GM12878 (cell line): ENCODE results near the gene ZNF532. TPM values are rescaled to one million over a fixed set of nuclear protein-coding genes. Genes with fewer than 3 reads are reported as not detected.

Experiments
- ATAC-seq: fragments of 200-7000 bp; cut with Tn5 transposase; 3 replicates; pipeline ENCODE4 v1.9.1; 2020; ENCODE audit warnings: mild to moderate bottlenecking, moderate library complexity
- BruUV-seq: library from RNA; stranded (reverse); fragments of 400-500 nt; replicated peaks from 2 replicates; lab custom pipeline; 2021; lab: Mats Ljungman, UMichigan
- CTCF ChIA-PET: fragments of 300-600 bp; sonication (Branson Sonifier 250); formaldehyde crosslinking; extraction: SDS; loops from one replicate; lab custom pipeline; 2021; ENCODE audit warnings: inconsistent platforms; lab: Yijun Ruan, JAX
- POLR2A ChIA-PET: fragments of 350-600 bp; formaldehyde crosslinking; extraction: SDS; loops from one replicate; lab custom pipeline; 2021; ENCODE audit warnings: inconsistent platforms; lab: Charles Lee
- RAD21 ChIA-PET: fragments of 300-600 bp; sonication (Branson Sonifier 250); formaldehyde crosslinking; loops from one replicate; lab custom pipeline; 2023; ENCODE audit warnings: antibody characterized with exemption; ENCODE audit not compliant: unreplicated experiment; lab: Charles Lee
- SMC1A ChIA-PET: fragments of 300-600 bp; sonication (Branson Sonifier 250); formaldehyde crosslinking; loops from one replicate; lab custom pipeline; 2023; ENCODE audit not compliant: unreplicated experiment, uncharacterized antibody; lab: Charles Lee
- DNase-seq: peaks from one replicate; pipeline ENCODE4 v3.0.0-alpha.2; 2011; ENCODE audit warnings: low read depth, low spot score
- FAIRE-seq: peaks from 3 replicates; lab custom pipeline; 2011; peaks lifted over from hg19 to GRCh38; lab: Jason Lieb, UNC
- H2AFZ ChIP-seq: 2 replicates; pipeline ENCODE4 v1.6.0; 2011; ENCODE audit warnings: low read depth, low read length, control low read depth; ENCODE audit not compliant: control insufficient read depth
- H3K27ac ChIP-seq: 2 replicates; pipeline ENCODE4 v1.5.1; 2011; ENCODE audit warnings: control low read depth; ENCODE audit not compliant: control insufficient read depth, insufficient read depth
- H3K27me3 ChIP-seq, 2 experiments: replicated peaks in 1 of 2; 2 replicates each; pipeline versions ENCODE4 v1.6.0 to v1.6.1; 2011; ENCODE audit warnings: low read length in 1 of 2; ENCODE audit not compliant: control insufficient read depth in 2 of 2, insufficient read depth in 2 of 2
- H3K36me3 ChIP-seq, 2 experiments: 2 replicates each; pipeline ENCODE4 v1.5.1; 2011; ENCODE audit warnings: low read length in 1 of 2; ENCODE audit not compliant: control insufficient read depth in 2 of 2, insufficient read depth in 2 of 2
- H3K4me1 ChIP-seq: 2 replicates; pipeline ENCODE4 v1.6.1; 2011; ENCODE audit warnings: mild to moderate bottlenecking, low read length, moderate library complexity, mixed read lengths; ENCODE audit not compliant: control insufficient read depth, insufficient read depth
- H3K4me2 ChIP-seq: 2 replicates; pipeline ENCODE4 v1.6.0; 2011; ENCODE audit warnings: control low read depth; ENCODE audit not compliant: control insufficient read depth, insufficient read depth
- H3K4me3 ChIP-seq: fragments of 200-600 bp; sonication (generic); 2 replicates; pipeline ENCODE4 v1.5.1; 2016
- H3K79me2 ChIP-seq: 2 replicates; pipeline ENCODE4 v1.6.0; 2011; ENCODE audit warnings: low read length; ENCODE audit not compliant: control insufficient read depth, insufficient read depth
- H3K9ac ChIP-seq: 2 replicates; pipeline ENCODE4 v1.8.0; 2011; ENCODE audit warnings: low read length, control low read depth, mixed read lengths; ENCODE audit not compliant: control insufficient read depth, insufficient read depth
- H3K9me3 ChIP-seq: replicated peaks from 3 replicates; pipeline ENCODE4 v1.5.1; 2011; ENCODE audit warnings: mild to moderate bottlenecking, low read length; ENCODE audit not compliant: control insufficient read depth, insufficient read depth
- H4K20me1 ChIP-seq: 2 replicates; pipeline ENCODE4 v1.6.0; 2011; ENCODE audit not compliant: control insufficient read depth, insufficient read depth
- GATAD2B ChIP-seq: fragments of 450-650 bp; conservative IDR thresholded peaks from 2 replicates; pipeline ENCODE4 v1.6.1; 2017; ENCODE audit warnings: low read depth, mild to moderate bottlenecking, moderate library complexity
- IKZF2 ChIP-seq, 2 experiments: fragments of 450-650 bp; IDR thresholded peaks; 2 replicates each; pipeline ENCODE4 v1.6.1; 2017; ENCODE audit warnings: mild to moderate bottlenecking in 2 of 2, moderate library complexity in 2 of 2
- PAX8 ChIP-seq: fragments of 450-650 bp; IDR thresholded peaks from 2 replicates; pipeline ENCODE4 v1.6.1; 2017; ENCODE audit warnings: mild to moderate bottlenecking, moderate library complexity
- POLR2AphosphoS2 ChIP-seq: IDR thresholded peaks from 2 replicates; pipeline ENCODE4 v1.6.1; 2011; ENCODE audit warnings: low read depth, mild to moderate bottlenecking, low read length, improper control_type of control experiment, moderate library complexity
- SMAD5 ChIP-seq: IDR thresholded peaks from 2 replicates; pipeline ENCODE4 v1.6.1; 2016; ENCODE audit warnings: antibody characterized with exemption, low read depth
- ZNF384 ChIP-seq: IDR thresholded peaks from 2 replicates; pipeline ENCODE4 v1.6.1; 2012; ENCODE audit warnings: low read depth, mild to moderate bottlenecking, low read length, improper control_type of control experiment, borderline replicate concordance
- WGBS: methylation state at CpG from one replicate; pipeline ENCODE4 v1.1.6; 2016; ENCODE audit warnings: low lambda C conversion rate; ENCODE audit not compliant: insufficient replicate concordance, insufficient coverage; ENCODE audit errors: missing lambda C conversion rate; 5-methylcytosine and 5-hydroxymethylcytosine counted together
- in situ Hi-C: fragments of 300-500 bp; cut with MboI; formaldehyde crosslinking; loops from 9 replicates; pipeline ENCODE4 v1.14.3; 2018; ENCODE audit warnings: mixed read lengths
- intact Hi-C: fragments of 100-400 bp; cut with micrococcal nuclease; formaldehyde crosslinking; loops from one replicate; pipeline ENCODE4 v1.14.2; 2022; ENCODE audit not compliant: unreplicated experiment
- polyA plus RNA-seq, 11 experiments: library from polyadenylated mRNA; depleted of rRNA in 4 of 11; unstranded in 6 of 11; stranded (reverse) in 5 of 11; fragments of >200 nt; fragmentation: Nextera tagmentation in 4 of 11; fragmentation: Illumina TruSeq in 1 of 11; extraction: Ambion mirVana in 4 of 11; extraction: Trizol in 1 of 11; gene quantifications; 1 replicate in 1 of 11; 2 replicates in 10 of 11; pipeline versions ENCODE4 v1.2.1 to v1.2.3, GENCODE V29; 2011 to 2016; ENCODE audit warnings: inconsistent platforms in 2 of 11, missing spikeins in 2 of 11, low read depth in 1 of 11
- total RNA-seq, 4 experiments: library from RNA; depleted of rRNA in 3 of 4; stranded (reverse); fragments of >200 nt in 3 of 4; fragmentation: Illumina TruSeq in 1 of 4; extraction: Trizol in 1 of 4; gene quantifications; 2 replicates each; pipeline versions ENCODE4 v1.2.1 to v1.2.3, GENCODE V29; 2013 to 2021
- TF ChIP-seq, protein P1 (sequence below): IDR thresholded peaks from 2 replicates; pipeline ENCODE4 v1.6.1; 2011; ENCODE audit warnings: low read depth, mild to moderate bottlenecking, low read length, moderate library complexity, borderline replicate concordance; ENCODE audit errors: extremely low read depth
- TF ChIP-seq, protein P2 (sequence below): IDR thresholded peaks from 2 replicates; pipeline ENCODE4 v1.6.1; 2012; ENCODE audit warnings: low read depth, low read length, improper control_type of control experiment
- TF ChIP-seq, protein P3 (sequence below): IDR thresholded peaks from 2 replicates; pipeline ENCODE4 v1.6.1; 2011; ENCODE audit warnings: borderline replicate concordance, low read depth, mild to moderate bottlenecking, moderate library complexity, mixed read lengths, low read length; ENCODE audit not compliant: insufficient read depth; ENCODE audit errors: extremely low read length
- TF ChIP-seq, protein P4 (sequence below): IDR thresholded peaks from 2 replicates; pipeline ENCODE4 v1.6.1; 2012; ENCODE audit warnings: mild to moderate bottlenecking, low read depth, low read length

ZNF532 gene
- total and polyA plus RNA-seq, 10 of the 15 experiments (the other 5 are each of a cell fraction or from before 2014, with no cell fraction given), result 0.44 to 3.4 (median 1.4) TPM

DNA sequence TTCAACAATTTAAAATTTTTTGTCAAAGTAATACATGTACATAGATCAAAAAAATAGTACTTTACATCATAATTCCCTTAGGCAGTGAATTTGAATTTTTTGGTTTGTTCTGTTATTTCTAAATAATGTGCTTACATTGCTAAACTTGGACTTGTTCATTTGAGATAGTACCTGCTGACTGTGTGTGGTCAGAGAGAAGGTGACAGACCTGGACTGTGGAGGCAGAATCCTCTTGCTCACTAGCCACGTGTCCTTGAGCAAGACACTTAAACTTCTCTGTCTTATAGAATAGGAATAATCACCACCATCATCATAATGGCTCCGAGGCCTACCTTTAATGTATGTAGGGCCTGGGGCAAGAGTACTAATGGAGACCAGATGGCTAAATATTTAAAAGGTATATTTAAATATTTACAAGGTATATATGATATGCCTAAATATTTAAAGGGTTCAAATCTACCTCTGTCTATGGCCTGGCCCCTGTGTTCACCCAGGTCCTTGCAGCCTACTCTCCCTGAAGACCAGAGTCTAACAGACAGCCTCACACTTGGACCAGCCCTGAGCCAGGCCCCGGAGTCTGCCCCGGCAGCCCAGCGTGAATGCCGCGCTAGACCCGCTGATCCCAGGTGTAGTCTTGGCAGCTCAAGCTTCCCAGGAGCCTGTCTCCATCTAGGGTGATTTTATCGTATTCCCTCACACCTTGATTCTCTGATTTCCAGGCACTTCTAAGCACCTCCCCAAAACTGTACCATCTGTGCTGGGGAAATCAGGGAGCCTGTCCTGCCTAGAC lies 33.5 kb downstream of the ZNF532 start:
- in situ Hi-C loops (no loop called here), intact Hi-C loops (no loop called here)
- TF ChIP-seq IKZF2 (IDR thresholded peaks at IDR 0.05), result no peak
- TF ChIP-seq, protein P1, sequence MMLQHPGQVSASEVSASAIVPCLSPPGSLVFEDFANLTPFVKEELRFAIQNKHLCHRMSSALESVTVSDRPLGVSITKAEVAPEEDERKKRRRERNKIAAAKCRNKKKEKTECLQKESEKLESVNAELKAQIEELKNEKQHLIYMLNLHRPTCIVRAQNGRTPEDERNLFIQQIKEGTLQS, result no peak
- TF ChIP-seq SMAD5, result no peak
- TF ChIP-seq, protein P2, sequence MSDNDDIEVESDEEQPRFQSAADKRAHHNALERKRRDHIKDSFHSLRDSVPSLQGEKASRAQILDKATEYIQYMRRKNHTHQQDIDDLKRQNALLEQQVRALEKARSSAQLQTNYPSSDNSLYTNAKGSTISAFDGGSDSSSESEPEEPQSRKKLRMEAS, result no peak
- ChIA-PET CTCF (no interaction called here), SMC1A (no interaction called here), RAD21 (no interaction called here), POLR2A (no interaction called here)
- no peak overlapping the region for H3K4me3 ChIP-seq
- ATAC-seq (no peak), DNase-seq (no peak), FAIRE-seq (no peak)
- H3K36me3 ChIP-seq, result no peaks in the 10 kb centered on the region
- no peak overlapping the region for H3K27ac ChIP-seq
- H3K4me1 ChIP-seq, result peaks cover 12% of the 10 kb centered on the region
- H3K79me2 ChIP-seq, result no peaks in the 10 kb centered on the region; the same call in 1 of the 2 replicates
- H3K4me2 ChIP-seq, result no peak overlapping the region
- H3K9me3 ChIP-seq, result no peaks in the 10 kb centered on the region; the same call in 2 of the 3 replicates
- H4K20me1 ChIP-seq, result no peaks in the 10 kb centered on the region
- H3K9ac ChIP-seq, result no peak overlapping the region
- H3K27me3 ChIP-seq, result no peaks in the 10 kb centered on the region
- no TSS peak for BruUV-seq
- 78% methylated on average over 9 of the region's 9 CpGs for WGBS
- no peak overlapping the region for H2AFZ ChIP-seq

DNA sequence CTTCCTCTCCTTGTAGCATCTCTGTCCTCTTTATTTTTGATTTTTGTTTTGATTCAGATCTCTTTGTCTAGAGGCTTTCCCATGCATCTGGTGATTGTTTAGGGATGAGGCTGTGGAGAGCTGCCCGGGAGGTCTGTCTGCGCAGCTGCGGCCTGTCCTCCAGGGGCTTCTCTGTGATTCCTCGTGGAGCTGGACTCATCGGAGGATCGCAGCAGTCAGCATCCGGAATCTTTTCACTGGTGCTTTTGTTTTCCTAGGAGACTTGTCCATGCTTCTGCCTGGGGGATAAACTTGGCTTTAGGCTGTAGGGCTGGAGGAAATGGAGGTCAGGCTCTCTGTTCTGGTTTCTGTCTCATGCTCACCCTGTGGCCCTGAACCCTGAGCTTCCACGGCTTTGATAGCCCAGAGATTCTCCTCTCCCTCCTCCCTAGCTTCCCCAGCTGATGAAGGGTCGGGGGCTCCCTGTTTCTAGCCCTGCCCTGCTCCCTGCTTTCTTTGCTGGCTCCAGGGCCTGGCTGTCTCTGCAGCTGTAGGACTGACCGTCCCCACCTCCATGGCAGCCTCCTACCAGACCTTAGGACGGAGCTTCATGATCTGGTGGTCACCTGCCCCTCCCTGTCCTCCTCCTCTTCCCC lies 35.5 kb downstream of the ZNF532 start:
- intact Hi-C loops, result no loop called here
- no TSS peak for BruUV-seq
- 69% methylated on average over 11 of the region's 11 CpGs for WGBS
- Histone ChIP-seq H3K27me3 (no peaks in the 10 kb centered on the region), H2AFZ (no peak overlapping the region), H3K27ac (no peak overlapping the region), H3K79me2 (no peaks in the 10 kb centered on the region; the same call in 1 of the 2 replicates), H3K9ac (no peak overlapping the region), H3K4me1 (peaks cover 12% of the 10 kb centered on the region), H3K9me3 (no peaks in the 10 kb centered on the region), H4K20me1 (no peaks in the 10 kb centered on the region), H3K4me2 (no peak overlapping the region), H3K36me3 (no peaks in the 10 kb centered on the region), H3K4me3 (no peak overlapping the region)
- DNase-seq (no peak), FAIRE-seq (no peak), ATAC-seq (no peak)
- ChIA-PET POLR2A (no interaction called here), RAD21 (no interaction called here), CTCF (no interaction called here), SMC1A (interaction anchor here (0.9 kb wide), 1 partner anchor 22 kb away, joined by 3 read pairs; no protein-coding TSS in a partner anchor)
- in situ Hi-C loops, result no loop called here
- TF ChIP-seq PAX8 (no peak), ZNF384 (no peak), POLR2AphosphoS2 (no peak), GATAD2B (no peak)
- TF ChIP-seq, protein P3, sequence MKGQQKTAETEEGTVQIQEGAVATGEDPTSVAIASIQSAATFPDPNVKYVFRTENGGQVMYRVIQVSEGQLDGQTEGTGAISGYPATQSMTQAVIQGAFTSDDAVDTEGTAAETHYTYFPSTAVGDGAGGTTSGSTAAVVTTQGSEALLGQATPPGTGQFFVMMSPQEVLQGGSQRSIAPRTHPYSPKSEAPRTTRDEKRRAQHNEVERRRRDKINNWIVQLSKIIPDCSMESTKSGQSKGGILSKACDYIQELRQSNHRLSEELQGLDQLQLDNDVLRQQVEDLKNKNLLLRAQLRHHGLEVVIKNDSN, result no peak
- TF ChIP-seq, protein P4, sequence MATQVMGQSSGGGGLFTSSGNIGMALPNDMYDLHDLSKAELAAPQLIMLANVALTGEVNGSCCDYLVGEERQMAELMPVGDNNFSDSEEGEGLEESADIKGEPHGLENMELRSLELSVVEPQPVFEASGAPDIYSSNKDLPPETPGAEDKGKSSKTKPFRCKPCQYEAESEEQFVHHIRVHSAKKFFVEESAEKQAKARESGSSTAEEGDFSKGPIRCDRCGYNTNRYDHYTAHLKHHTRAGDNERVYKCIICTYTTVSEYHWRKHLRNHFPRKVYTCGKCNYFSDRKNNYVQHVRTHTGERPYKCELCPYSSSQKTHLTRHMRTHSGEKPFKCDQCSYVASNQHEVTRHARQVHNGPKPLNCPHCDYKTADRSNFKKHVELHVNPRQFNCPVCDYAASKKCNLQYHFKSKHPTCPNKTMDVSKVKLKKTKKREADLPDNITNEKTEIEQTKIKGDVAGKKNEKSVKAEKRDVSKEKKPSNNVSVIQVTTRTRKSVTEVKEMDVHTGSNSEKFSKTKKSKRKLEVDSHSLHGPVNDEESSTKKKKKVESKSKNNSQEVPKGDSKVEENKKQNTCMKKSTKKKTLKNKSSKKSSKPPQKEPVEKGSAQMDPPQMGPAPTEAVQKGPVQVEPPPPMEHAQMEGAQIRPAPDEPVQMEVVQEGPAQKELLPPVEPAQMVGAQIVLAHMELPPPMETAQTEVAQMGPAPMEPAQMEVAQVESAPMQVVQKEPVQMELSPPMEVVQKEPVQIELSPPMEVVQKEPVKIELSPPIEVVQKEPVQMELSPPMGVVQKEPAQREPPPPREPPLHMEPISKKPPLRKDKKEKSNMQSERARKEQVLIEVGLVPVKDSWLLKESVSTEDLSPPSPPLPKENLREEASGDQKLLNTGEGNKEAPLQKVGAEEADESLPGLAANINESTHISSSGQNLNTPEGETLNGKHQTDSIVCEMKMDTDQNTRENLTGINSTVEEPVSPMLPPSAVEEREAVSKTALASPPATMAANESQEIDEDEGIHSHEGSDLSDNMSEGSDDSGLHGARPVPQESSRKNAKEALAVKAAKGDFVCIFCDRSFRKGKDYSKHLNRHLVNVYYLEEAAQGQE, result no peak
